ENCODE measurements around the gene ACY1. TPM values are rescaled to one million over a fixed set of nuclear protein-coding genes. Genes with fewer than 3 reads are reported as not detected.

Gene ACY1
- total RNA-seq, 6 experiments from 2014 or later: 223 to 479 (median 297) TPM

DNA sequence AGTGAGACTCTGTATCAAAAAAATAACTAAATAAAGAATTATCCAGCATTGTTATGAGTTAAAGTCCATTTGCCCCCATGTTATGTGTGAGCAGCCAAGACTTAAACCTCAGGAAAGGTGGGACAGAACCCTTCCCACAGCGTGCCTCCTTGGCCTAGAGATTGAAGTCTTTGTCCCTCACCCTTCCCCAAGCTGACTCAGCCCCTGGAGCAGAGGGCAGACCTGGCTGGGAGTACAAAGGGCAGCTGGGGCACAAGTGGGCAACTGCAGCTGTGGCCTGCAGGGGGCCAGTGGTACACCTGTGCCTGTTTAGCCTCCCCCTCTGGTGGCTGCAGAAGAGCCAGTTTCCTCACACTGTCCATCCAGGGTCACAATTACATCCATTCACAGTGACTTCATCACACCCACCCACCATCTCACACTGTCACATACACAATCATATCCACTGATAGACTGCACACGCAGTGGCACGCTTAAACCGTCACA lies 940 bp upstream of the ACY1 start:
- intact Hi-C loops (cut with DNase I): no loop called here
- Histone ChIP-seq H3K36me3 (peaks cover 0 to 2% (median 0%) of the 10 kb centered on the region in 4 donors), H3K4me1 (peaks cover 0 to 33% (median 7%) of the 10 kb centered on the region in 4 donors), H3K9me3 (no peaks in the 10 kb centered on the region), H3K27ac (peak overlapping the region; percentile 74 to 91 (median 83)), H3K4me3 (peak overlapping the region; percentile 55 to 80 (median 64)), H3K27me3 (no peaks in the 10 kb centered on the region)
- DNase-seq (peak; percentile 80 to 91 (median 89)), ATAC-seq (peak; percentile 66 to 75 (median 70))
- TF ChIP-seq POLR2A (IDR thresholded peaks at IDR 0.05): no peak
- TF ChIP-seq, protein P1, sequence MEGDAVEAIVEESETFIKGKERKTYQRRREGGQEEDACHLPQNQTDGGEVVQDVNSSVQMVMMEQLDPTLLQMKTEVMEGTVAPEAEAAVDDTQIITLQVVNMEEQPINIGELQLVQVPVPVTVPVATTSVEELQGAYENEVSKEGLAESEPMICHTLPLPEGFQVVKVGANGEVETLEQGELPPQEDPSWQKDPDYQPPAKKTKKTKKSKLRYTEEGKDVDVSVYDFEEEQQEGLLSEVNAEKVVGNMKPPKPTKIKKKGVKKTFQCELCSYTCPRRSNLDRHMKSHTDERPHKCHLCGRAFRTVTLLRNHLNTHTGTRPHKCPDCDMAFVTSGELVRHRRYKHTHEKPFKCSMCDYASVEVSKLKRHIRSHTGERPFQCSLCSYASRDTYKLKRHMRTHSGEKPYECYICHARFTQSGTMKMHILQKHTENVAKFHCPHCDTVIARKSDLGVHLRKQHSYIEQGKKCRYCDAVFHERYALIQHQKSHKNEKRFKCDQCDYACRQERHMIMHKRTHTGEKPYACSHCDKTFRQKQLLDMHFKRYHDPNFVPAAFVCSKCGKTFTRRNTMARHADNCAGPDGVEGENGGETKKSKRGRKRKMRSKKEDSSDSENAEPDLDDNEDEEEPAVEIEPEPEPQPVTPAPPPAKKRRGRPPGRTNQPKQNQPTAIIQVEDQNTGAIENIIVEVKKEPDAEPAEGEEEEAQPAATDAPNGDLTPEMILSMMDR (IDR thresholded peaks at IDR 0.05): peak; percentile 58 to 87 (median 62)
- WGBS (ENCODE audit: insufficient coverage, low coverage, low lambda C conversion rate, missing lambda C conversion rate): 2% methylated on average over 4 of the region's 4 CpGs

DNA sequence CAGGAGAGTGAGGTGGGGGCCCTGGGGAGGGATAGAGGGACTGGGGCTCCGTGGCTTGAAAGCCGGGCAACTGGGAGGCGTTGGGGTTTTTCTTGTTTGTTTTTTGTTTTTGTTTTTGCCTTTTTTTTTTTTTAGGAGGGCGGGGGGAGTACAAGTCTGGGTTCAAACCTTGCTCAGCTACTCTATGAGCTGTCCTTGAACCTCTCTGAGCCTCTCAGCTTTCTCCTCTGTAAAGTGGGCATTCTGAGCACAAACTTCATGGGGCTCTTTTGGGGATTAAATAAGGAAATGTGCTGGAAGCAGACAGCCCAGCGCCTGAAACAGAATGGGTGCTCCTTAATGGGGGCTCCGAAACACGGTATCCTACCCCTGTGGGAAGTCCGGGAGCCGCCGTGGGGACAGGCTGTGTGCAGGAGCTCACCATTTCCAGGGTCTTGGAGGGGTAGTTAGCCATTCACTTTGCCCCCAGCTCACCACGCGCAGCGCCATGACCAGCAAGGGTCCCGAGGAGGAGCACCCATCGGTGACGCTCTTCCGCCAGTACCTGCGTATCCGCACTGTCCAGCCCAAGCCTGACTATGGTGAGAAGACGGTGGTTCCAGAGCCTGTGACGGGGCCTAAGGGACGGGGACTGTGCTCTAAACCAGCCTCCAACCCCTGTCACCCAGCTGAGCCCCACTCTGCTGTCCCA lies 388 bp downstream of the ACY1 start:
- ATAC-seq (peak in 2 of 4 donors; percentile 4 to 21), DNase-seq (no peak)
- intact Hi-C loops (cut with DNase I): no loop called here
- TF ChIP-seq, protein P1 (IDR thresholded peaks at IDR 0.05): no peak
- TF ChIP-seq POLR2A (IDR thresholded peaks at IDR 0.05): peak; percentile 70
- Histone ChIP-seq H3K9me3 (no peaks in the 10 kb centered on the region), H3K4me3 (peak overlapping the region; percentile 55 to 80 (median 64)), H3K27me3 (no peaks in the 10 kb centered on the region), H3K27ac (peak overlapping the region; percentile 74 to 91 (median 83)), H3K4me1 (peaks cover 0 to 28% (median 7%) of the 10 kb centered on the region in 4 donors), H3K36me3 (peaks cover 0 to 3% (median 0%) of the 10 kb centered on the region in 4 donors)
- WGBS (ENCODE audit: insufficient coverage, low coverage, low lambda C conversion rate, missing lambda C conversion rate): 41% methylated on average over 22 of the region's 22 CpGs

DNA sequence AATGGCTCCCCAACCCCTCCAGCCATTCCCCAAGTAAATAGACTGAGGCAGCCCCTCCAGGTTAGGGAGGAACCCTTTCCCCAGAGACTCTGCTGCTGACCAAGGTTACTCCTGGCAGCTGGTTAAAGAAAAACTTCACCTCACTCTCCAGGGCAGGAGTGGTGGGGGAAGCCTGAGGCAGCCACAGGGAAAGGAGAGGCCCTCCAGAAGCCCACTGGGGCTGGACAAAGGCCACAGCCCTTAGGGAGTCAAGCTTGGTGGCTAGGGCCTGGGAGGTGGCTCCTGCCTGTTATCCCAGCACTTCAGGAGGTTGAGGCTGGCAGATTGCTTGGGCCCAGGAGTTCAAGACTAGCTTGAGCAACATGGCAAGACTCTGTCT lies 923 bp downstream of the ACY1 start:
- Histone ChIP-seq H3K4me1 (peaks cover 0 to 28% (median 7%) of the 10 kb centered on the region in 4 donors), H3K4me3 (peak overlapping the region; percentile 55 to 80 (median 64)), H3K36me3 (peaks cover 0 to 3% (median 0%) of the 10 kb centered on the region in 4 donors)

DNA sequence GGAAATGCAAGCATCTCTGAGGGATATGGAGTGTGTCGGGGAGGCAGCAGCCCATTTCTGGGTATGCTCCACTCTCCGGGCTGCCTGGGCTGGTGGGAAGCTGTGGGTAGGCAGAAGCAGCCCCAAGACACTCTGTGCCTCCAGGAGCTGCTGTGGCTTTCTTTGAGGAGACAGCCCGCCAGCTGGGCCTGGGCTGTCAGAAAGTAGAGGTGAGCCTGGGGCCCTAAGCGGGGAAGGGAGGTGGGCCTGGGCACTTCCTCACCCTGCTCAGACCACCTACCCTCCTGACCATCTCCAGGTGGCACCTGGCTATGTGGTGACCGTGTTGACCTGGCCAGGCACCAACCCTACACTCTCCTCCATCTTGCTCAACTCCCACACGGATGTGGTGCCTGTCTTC lies 1.7 kb downstream of the ACY1 start:
- Histone ChIP-seq H3K27ac (peak overlapping the region in 2 of 3 donors; percentile 83 to 91), H3K27me3 (no peaks in the 10 kb centered on the region), H3K4me3 (no peak overlapping the region), H3K4me1 (peaks cover 0 to 28% (median 7%) of the 10 kb centered on the region in 4 donors), H3K36me3 (peaks cover 0 to 3% (median 0%) of the 10 kb centered on the region in 4 donors), H3K9me3 (no peaks in the 10 kb centered on the region)
- intact Hi-C loops (cut with DNase I): loop anchor here in 1 of 2 donors (5.0 kb wide), 1 partner anchor 43 kb away; the partner anchor contains the start of genes PARP3 and RRP9
- ATAC-seq: no peak
- no peak for DNase-seq
- no CpG with 5 or more reads among the region's 6 CpGs for WGBS (ENCODE audit: insufficient coverage, low coverage, low lambda C conversion rate, missing lambda C conversion rate)
- no peak for TF ChIP-seq POLR2A (IDR thresholded peaks at IDR 0.05)
- TF ChIP-seq, protein P1 (IDR thresholded peaks at IDR 0.05): no peak

More for the DNA sequence above, 923 bp downstream of the ACY1 start:
- no peak for DNase-seq
- peak overlapping the region; percentile 74 to 91 (median 83) for H3K27ac ChIP-seq
- H3K27me3 ChIP-seq: no peaks in the 10 kb centered on the region
- intact Hi-C loops (cut with DNase I): no loop called here
- TF ChIP-seq, protein P1 (IDR thresholded peaks at IDR 0.05): no peak
- no peak for TF ChIP-seq POLR2A (IDR thresholded peaks at IDR 0.05)
- ATAC-seq: no peak
- no peaks in the 10 kb centered on the region for H3K9me3 ChIP-seq

Measured in right lobe of liver (tissue), 6 donors.